CD4-positive, alpha-beta memory T cell (primary cell): ENCODE measurements around the gene CTRB1. TPM values are rescaled to one million over a fixed set of nuclear protein-coding genes. Genes with fewer than 3 reads are reported as not detected.

Experiments used
- CTCF ChIA-PET: fragments of 350-600 bp; sonication (Branson Sonifier 250); formaldehyde crosslinking; loops from one replicate; lab custom pipeline; 2021; ENCODE audit warnings: inconsistent platforms; ENCODE audit not compliant: partially characterized antibody; lab: Charles Lee
- POLR2A ChIA-PET: fragments of 350-600 bp; sonication (Branson Sonifier 250); formaldehyde crosslinking; loops from one replicate; lab custom pipeline; 2021; ENCODE audit not compliant: partially characterized antibody; lab: Charles Lee
- DNase-seq, 5 donors: peaks; one replicate each; pipeline versions ENCODE4 v3.0.0 to v3.0.0-alpha.2; 2020 to 2022; ENCODE audit warnings: mixed read lengths in 1 of 5
- H3K27ac ChIP-seq: one replicate; pipeline ENCODE4 v1.7.0; 2013; ENCODE audit warnings: low read depth, low read length
- H3K27me3 ChIP-seq: 2 replicates; pipeline ENCODE4 v1.7.0; 2013; ENCODE audit warnings: mild to moderate bottlenecking, low read length, moderate library complexity; ENCODE audit not compliant: insufficient read depth
- H3K36me3 ChIP-seq: 2 replicates; pipeline ENCODE4 v1.7.0; 2013; ENCODE audit warnings: mild to moderate bottlenecking, low read length, moderate library complexity; ENCODE audit not compliant: insufficient read depth
- H3K4me1 ChIP-seq: 2 replicates; pipeline ENCODE4 v1.7.0; 2013; ENCODE audit warnings: mild to moderate bottlenecking, low read length, moderate library complexity; ENCODE audit not compliant: insufficient read depth
- H3K4me3 ChIP-seq, 2 donors: one replicate each; pipeline ENCODE4 v1.7.0; 2013; ENCODE audit warnings: low read length in 2 of 2, mild to moderate bottlenecking in 1 of 2
- H3K9me3 ChIP-seq, 2 donors: one replicate each; pipeline ENCODE4 v1.7.0; 2013; ENCODE audit warnings: low read length in 2 of 2, control low read depth in 1 of 2; ENCODE audit not compliant: control insufficient read depth in 1 of 2
- H3K27ac Mint-ChIP-seq, 7 donors: one replicate each; pipeline ENCODE4 v1.8.0; 2020 to 2021; ENCODE audit warnings: mixed read lengths in 7 of 7, mild to moderate bottlenecking in 6 of 7, inconsistent platforms in 3 of 7, moderate library complexity in 3 of 7
- H3K27me3 Mint-ChIP-seq, 2 donors: one replicate each; pipeline ENCODE4 v1.8.0; 2020 to 2021; ENCODE audit warnings: mixed read lengths in 2 of 2
- H3K36me3 Mint-ChIP-seq, 2 donors: one replicate each; pipeline ENCODE4 v1.8.0; 2020 to 2021; ENCODE audit warnings: mixed read lengths in 2 of 2, inconsistent platforms in 1 of 2, mild to moderate bottlenecking in 1 of 2
- H3K4me1 Mint-ChIP-seq, 4 donors: one replicate each; pipeline ENCODE4 v1.8.0; 2020 to 2021; ENCODE audit warnings: mixed read lengths in 4 of 4, mild to moderate bottlenecking in 1 of 4
- H3K4me3 Mint-ChIP-seq, 8 donors: one replicate each; pipeline ENCODE4 v1.8.0; 2020 to 2021; ENCODE audit warnings: mixed read lengths in 8 of 8, mild to moderate bottlenecking in 7 of 8, moderate library complexity in 6 of 8, inconsistent platforms in 3 of 8
- H3K9me3 Mint-ChIP-seq, 8 donors: one replicate each; pipeline ENCODE4 v1.8.0; 2020 to 2021; ENCODE audit warnings: mixed read lengths in 8 of 8, mild to moderate bottlenecking in 5 of 8, inconsistent platforms in 3 of 8, moderate library complexity in 1 of 8
- intact Hi-C: fragments of 100-400 bp; cut with micrococcal nuclease; formaldehyde crosslinking; loops from one replicate; pipeline ENCODE4 v1.15.1; 2023
- polyA plus RNA-seq, 2 donors: library from polyadenylated mRNA; unstranded; fragments of 300-500 nt; fragmentation: Illumina TruSeq; gene quantifications; one replicate each; pipeline ENCODE4 v1.2.3, GENCODE V29; 2021
- total RNA-seq, 2 experiments: library from RNA; stranded (reverse); gene quantifications; one replicate each; pipeline ENCODE4 v1.2.3, GENCODE V29; 2021

The CTRB1 gene
- total and polyA plus RNA-seq, 4 experiments from 2014 or later = not detected

- intact Hi-C loops = no loop called here
- Mint-ChIP-seq H3K27me3 (peaks cover 21 to 34% of the 10 kb centered on the region in 2 donors), H3K27ac (no peak overlapping the region), H3K4me3 (no peak overlapping the region), H3K36me3 (no peaks in the 10 kb centered on the region), H3K4me1 (peaks cover 3 to 13% (median 7%) of the 10 kb centered on the region in 4 donors), H3K9me3 (no peaks in the 10 kb centered on the region)
- Histone ChIP-seq H3K36me3 (no peaks in the 10 kb centered on the region), H3K4me1 (peaks cover 9% of the 10 kb centered on the region), H3K4me3 (no peak overlapping the region), H3K27me3 (peaks cover 12% of the 10 kb centered on the region), H3K27ac (no peak overlapping the region), H3K9me3 (no peaks in the 10 kb centered on the region)
- DNase-seq = no peak
- ChIA-PET POLR2A (no interaction called here), CTCF (interaction anchor here (1.6 kb wide), 1 partner anchor 122 kb away, joined by 3 read pairs; no protein-coding TSS in a partner anchor)
Measured at GRCh38 chr16:75262800-75263127, 44.0 kb downstream of the CTRB1 start.

GRCh38 chr16:75263291-75263962 lies 44.6 kb downstream of the CTRB1 start:
- POLR2A ChIA-PET = no interaction called here
- H3K9me3 Mint-ChIP-seq = no peaks in the 10 kb centered on the region
- CTCF ChIA-PET = interaction anchor here (1.6 kb wide), 1 partner anchor 122 kb away, joined by 3 read pairs; no protein-coding TSS in a partner anchor

DNA sequence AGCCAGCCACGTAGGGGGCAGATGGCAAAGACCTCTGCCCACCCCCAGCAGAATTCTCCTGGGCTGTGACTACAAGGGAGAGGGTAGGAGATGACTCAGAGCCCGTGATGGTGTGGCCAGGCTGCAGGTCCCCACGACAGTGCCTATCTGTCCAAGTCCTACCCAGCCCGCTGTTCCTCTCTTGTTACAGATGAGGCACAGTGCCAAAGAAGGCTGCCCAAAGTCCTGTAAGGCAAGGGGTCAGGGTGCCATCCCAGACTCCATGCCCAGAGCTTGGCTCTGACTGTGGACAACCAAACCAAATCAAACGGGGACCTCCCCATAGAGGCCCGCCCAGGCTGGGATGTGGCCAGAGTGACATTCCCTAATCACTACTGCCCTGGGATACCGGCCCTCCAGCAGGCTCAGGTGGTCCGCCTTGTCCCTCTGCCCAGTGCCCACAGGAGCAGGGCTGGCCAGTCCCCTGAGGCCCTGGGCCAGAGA lies 45.2 kb downstream of the CTRB1 start:
- intact Hi-C loops = no loop called here
- H3K4me3 Mint-ChIP-seq = peak overlapping the region; percentile 57 to 82 (median 73)
- Histone ChIP-seq H3K4me1 (peaks cover 9% of the 10 kb centered on the region), H3K27ac (no peak overlapping the region), H3K4me3 (no peak overlapping the region), H3K27me3 (peaks cover 12% of the 10 kb centered on the region), H3K36me3 (no peaks in the 10 kb centered on the region), H3K9me3 (no peaks in the 10 kb centered on the region)
- H3K27ac Mint-ChIP-seq = no peak overlapping the region
- H3K4me1 Mint-ChIP-seq = peaks cover 3 to 13% (median 7%) of the 10 kb centered on the region in 4 donors
- H3K36me3 Mint-ChIP-seq = no peaks in the 10 kb centered on the region
- DNase-seq = no peak
- ChIA-PET POLR2A (no interaction called here), CTCF (no interaction called here)
- peaks cover 21 to 32% of the 10 kb centered on the region in 2 donors for H3K27me3 Mint-ChIP-seq
- H3K9me3 Mint-ChIP-seq = no peaks in the 10 kb centered on the region

More at GRCh38 chr16:75263291-75263962, 44.6 kb downstream of the CTRB1 start:
- H3K4me1 ChIP-seq = peaks cover 9% of the 10 kb centered on the region
- Mint-ChIP-seq H3K4me1 (peaks cover 3 to 13% (median 7%) of the 10 kb centered on the region in 4 donors), H3K36me3 (no peaks in the 10 kb centered on the region), H3K27ac (no peak overlapping the region), H3K4me3 (peak overlapping the region in 2 of 8 donors; percentile 9 to 25), H3K27me3 (peaks cover 21 to 32% of the 10 kb centered on the region in 2 donors)
- no peak overlapping the region for H3K27ac ChIP-seq
- no peak for DNase-seq
- intact Hi-C loops = no loop called here
- H3K9me3 ChIP-seq = no peaks in the 10 kb centered on the region
- peaks cover 12% of the 10 kb centered on the region for H3K27me3 ChIP-seq
- no peaks in the 10 kb centered on the region for H3K36me3 ChIP-seq
- no peak overlapping the region for H3K4me3 ChIP-seq

DNA sequence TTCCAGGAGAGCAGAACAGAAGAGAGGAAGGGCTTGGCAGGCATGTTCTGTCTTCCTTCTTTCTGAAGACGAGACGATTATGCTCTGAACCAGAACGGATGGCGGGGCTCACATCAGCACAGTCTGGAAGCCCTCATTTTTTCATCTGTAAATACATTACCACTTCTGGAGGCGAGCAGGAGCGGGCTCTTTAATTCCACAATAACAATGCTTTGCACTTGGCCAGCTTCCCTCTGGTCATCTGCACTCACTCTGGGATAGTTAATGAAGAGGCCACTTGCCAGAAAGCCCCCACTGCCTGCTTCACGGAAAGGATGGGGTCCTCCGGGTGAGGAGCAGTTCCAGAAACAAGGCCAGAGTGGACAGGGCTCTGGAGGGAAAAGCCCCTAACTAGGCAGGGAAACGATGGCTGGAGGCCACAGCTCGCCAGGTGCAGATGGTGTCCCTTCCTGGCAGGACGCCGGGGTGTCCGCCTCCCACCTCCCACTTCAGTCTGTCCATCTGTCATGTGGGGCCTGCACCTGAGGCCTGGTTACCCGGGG lies 45.7 kb downstream of the CTRB1 start:
- peak overlapping the region; percentile 61 to 82 (median 77) for H3K4me3 Mint-ChIP-seq
- peaks cover 12% of the 10 kb centered on the region for H3K27me3 ChIP-seq

GRCh38 chr16:75264999-75265910 lies 46.5 kb downstream of the CTRB1 start:
- intact Hi-C loops = no loop called here
- H3K27ac ChIP-seq = no peak overlapping the region
- H3K4me1 ChIP-seq = peaks cover 9% of the 10 kb centered on the region
- no peaks in the 10 kb centered on the region for H3K9me3 Mint-ChIP-seq
- H3K27me3 Mint-ChIP-seq = peaks cover 17 to 32% of the 10 kb centered on the region in 2 donors
- DNase-seq = no peak
- peak overlapping the region in 1 of 2 donors; percentile 9 for H3K4me3 ChIP-seq
- peak overlapping the region; percentile 61 to 82 (median 77) for H3K4me3 Mint-ChIP-seq
- no peaks in the 10 kb centered on the region for H3K36me3 ChIP-seq
- CTCF ChIA-PET = no interaction called here
- H3K36me3 Mint-ChIP-seq = no peaks in the 10 kb centered on the region
- H3K9me3 ChIP-seq = no peaks in the 10 kb centered on the region
- POLR2A ChIA-PET = interaction anchor here (0.7 kb wide), 1 partner anchor 115 kb away, joined by 3 read pairs; no protein-coding TSS in a partner anchor
- peaks cover 3 to 13% (median 7%) of the 10 kb centered on the region in 4 donors for H3K4me1 Mint-ChIP-seq
- H3K27me3 ChIP-seq = peaks cover 12% of the 10 kb centered on the region
- H3K27ac Mint-ChIP-seq = peak overlapping the region in 1 of 7 donors; percentile 23

More for the DNA sequence above, 45.7 kb downstream of the CTRB1 start:
- H3K36me3 ChIP-seq = no peaks in the 10 kb centered on the region
- CTCF ChIA-PET = no interaction called here
- Mint-ChIP-seq H3K9me3 (no peaks in the 10 kb centered on the region), H3K4me1 (peaks cover 3 to 13% (median 7%) of the 10 kb centered on the region in 4 donors), H3K36me3 (no peaks in the 10 kb centered on the region), H3K27me3 (peaks cover 17 to 32% of the 10 kb centered on the region in 2 donors), H3K27ac (peak overlapping the region in 2 of 7 donors; percentile 23 to 83)
- POLR2A ChIA-PET = no interaction called here
- no peak overlapping the region for H3K4me3 ChIP-seq
- DNase-seq = no peak
- H3K27ac ChIP-seq = no peak overlapping the region
- intact Hi-C loops = no loop called here
- H3K9me3 ChIP-seq = no peaks in the 10 kb centered on the region
- peaks cover 9% of the 10 kb centered on the region for H3K4me1 ChIP-seq

GRCh38 chr16:75265911-75266701 lies 47.3 kb downstream of the CTRB1 start:
- intact Hi-C loops = no loop called here
- Histone ChIP-seq H3K27ac (no peak overlapping the region), H3K4me3 (peak overlapping the region in 1 of 2 donors; percentile 9), H3K4me1 (peaks cover 9% of the 10 kb centered on the region), H3K9me3 (no peaks in the 10 kb centered on the region), H3K36me3 (no peaks in the 10 kb centered on the region), H3K27me3 (peaks cover 12% of the 10 kb centered on the region)
- Mint-ChIP-seq H3K4me1 (peaks cover 3 to 13% (median 7%) of the 10 kb centered on the region in 4 donors), H3K27me3 (peaks cover 17 to 32% of the 10 kb centered on the region in 2 donors), H3K27ac (peak overlapping the region in 1 of 7 donors; percentile 88), H3K36me3 (no peaks in the 10 kb centered on the region), H3K9me3 (no peaks in the 10 kb centered on the region), H3K4me3 (peak overlapping the region; percentile 67 to 93 (median 83))
- ChIA-PET CTCF (interaction anchor here (1.3 kb wide), 1 partner anchor 15 kb away, joined by 3 read pairs; no protein-coding TSS in a partner anchor), POLR2A (no interaction called here)
- no peak for DNase-seq
